Activated gamma-delta T cell treated with anti-CD3 and anti-CD28 coated beads, Interleukin-2, amount 50 U/mL, for 16 hours (primary cell): ENCODE measurements around the gene UCKL1.
"Not testable (repeated sequence)": the region's sequence is repeated elsewhere in the genome, so short reads cannot be mapped to it uniquely, and the experiment has no call there.

ENCODE experiments used
- DNase-seq: peaks from one replicate; pipeline ENCODE4 v3.0.0-alpha.2; 2020; ENCODE audit warnings: low read depth

Gene UCKL1

GRCh38 chr20:63942969-63943807 lies 13.0 kb downstream of the UCKL1 start:
- DNase-seq: no peak

- no peak for DNase-seq
Measured at GRCh38 chr20:63942250-63942951, 13.8 kb downstream of the UCKL1 start.

- peak; percentile 52 for DNase-seq
Measured at GRCh38 chr20:63941282-63942081, 14.7 kb downstream of the UCKL1 start.

- no peak for DNase-seq
Measured at GRCh38 chr20:63940472-63941266, 15.5 kb downstream of the UCKL1 start.

GRCh38 chr20:63940071-63940471 lies 16.1 kb downstream of the UCKL1 start:
- no peak for DNase-seq

- no peak for DNase-seq
Measured at GRCh38 chr20:63939061-63939935, 16.9 kb downstream of the UCKL1 start.

GRCh38 chr20:63937596-63937995 lies 18.6 kb downstream of the UCKL1 start:
- no peak for DNase-seq

- no peak for DNase-seq
Measured at GRCh38 chr20:63935447-63935846, 20.8 kb downstream of the UCKL1 start.

GRCh38 chr20:63934271-63935068 lies 21.7 kb downstream of the UCKL1 start:
- DNase-seq: no peak

GRCh38 chr20:63933646-63934045 lies 22.6 kb downstream of the UCKL1 start:
- no peak for DNase-seq

GRCh38 chr20:63932606-63933160 lies 23.5 kb downstream of the UCKL1 start:
- no peak for DNase-seq

GRCh38 chr20:63931735-63932134 lies 24.5 kb downstream of the UCKL1 start:
- no peak for DNase-seq

- DNase-seq: no peak
Measured at GRCh38 chr20:63930971-63931553, 25.2 kb downstream of the UCKL1 start.

GRCh38 chr20:63929473-63929883 lies 26.7 kb downstream of the UCKL1 start:
- DNase-seq: not testable (repeated sequence)

GRCh38 chr20:63929071-63929470 lies 27.1 kb downstream of the UCKL1 start:
- DNase-seq: no peak

- DNase-seq: no peak
Measured at GRCh38 chr20:63926298-63926697, 29.9 kb downstream of the UCKL1 start.

GRCh38 chr20:63924241-63924640 lies 32.0 kb downstream of the UCKL1 start:
- no peak for DNase-seq

- DNase-seq: no peak
Measured at GRCh38 chr20:63923651-63924050, 32.6 kb downstream of the UCKL1 start.

- DNase-seq: no peak
Measured at GRCh38 chr20:63920226-63920625, 36.0 kb downstream of the UCKL1 start.
